T-cell (primary cell): ENCODE measurements around the gene MYO1G. TPM values are rescaled to one million over a fixed set of nuclear protein-coding genes. Genes with fewer than 3 reads are reported as not detected.

ENCODE experiments used
- ATAC-seq, 4 experiments: fragments of 200-7000 bp in 3 of 4; fragments of 150-1000 bp in 1 of 4; cut with Tn5 transposase; replicated peaks in 1 of 4; 1 replicate in 3 of 4; 2 replicates in 1 of 4; pipeline ENCODE4 v1.10.0; 2021; ENCODE audit warnings: moderate library complexity in 3 of 4, mild to moderate bottlenecking in 2 of 4, moderate number of reproducible peaks in 1 of 4
- CTCF ChIA-PET, 2 donors: fragments of 300-600 bp; sonication (Branson Sonifier 250); formaldehyde crosslinking; loops; one replicate each; lab custom pipeline; 2022; ENCODE audit warnings: antibody characterized with exemption in 2 of 2; lab: Charles Lee
- POLR2A ChIA-PET, 2 donors: fragments of 300-600 bp; sonication (Branson Sonifier 250); formaldehyde crosslinking; loops; one replicate each; lab custom pipeline; 2022; ENCODE audit warnings: antibody characterized with exemption in 2 of 2; lab: Charles Lee
- DNase-seq, 35 experiments: peaks; one replicate each; pipeline versions ENCODE4 v3.0.0 to v3.0.0-alpha.2; 2013 to 2023
- H3K27ac ChIP-seq: one replicate; pipeline ENCODE4 v1.5.1; 2013; ENCODE audit warnings: low read length
- H3K27me3 ChIP-seq, 2 experiments: replicated peaks in 1 of 2; 1 replicate in 1 of 2; 2 replicates in 1 of 2; pipeline versions ENCODE4 v1.6.1 to v1.7.0; 2013; ENCODE audit warnings: low read length in 1 of 2, mixed read lengths in 1 of 2; ENCODE audit not compliant: control insufficient read depth in 2 of 2, insufficient read depth in 2 of 2; ENCODE audit errors: extremely low read depth in 1 of 2
- H3K36me3 ChIP-seq, 2 donors: 1 replicate in 1 of 2; 2 replicates in 1 of 2; pipeline versions ENCODE4 v1.6.1 to v1.7.0; 2013; ENCODE audit warnings: low read length in 1 of 2; ENCODE audit not compliant: control insufficient read depth in 2 of 2, insufficient read depth in 1 of 2; ENCODE audit errors: extremely low read depth in 1 of 2
- H3K4me1 ChIP-seq, 2 experiments: 1 replicate in 1 of 2; 2 replicates in 1 of 2; pipeline versions ENCODE4 v1.6.1 to v1.7.0; 2013; ENCODE audit warnings: low read length in 2 of 2, mixed read lengths in 1 of 2; ENCODE audit not compliant: insufficient read depth in 2 of 2, control insufficient read depth in 1 of 2; ENCODE audit errors: extremely low read depth in 1 of 2
- H3K4me3 ChIP-seq, 2 donors: 1 replicate in 1 of 2; 2 replicates in 1 of 2; pipeline versions ENCODE4 v1.5.1 to v1.7.0; 2013; ENCODE audit warnings: mild to moderate bottlenecking in 2 of 2, low read length in 1 of 2, moderate library complexity in 1 of 2; ENCODE audit not compliant: control insufficient read depth in 1 of 2; ENCODE audit errors: extremely low read depth in 1 of 2
- H3K9me3 ChIP-seq: 2 replicates; pipeline ENCODE4 v1.7.0; 2013
- H3K27ac Mint-ChIP-seq, 2 donors: one replicate each; pipeline ENCODE4 v1.8.0; 2020 to 2021; ENCODE audit warnings: mild to moderate bottlenecking in 2 of 2, mixed read lengths in 2 of 2
- H3K27me3 Mint-ChIP-seq, 2 donors: one replicate each; pipeline ENCODE4 v1.8.0; 2021 to 2022; ENCODE audit warnings: mixed read lengths in 2 of 2
- H3K36me3 Mint-ChIP-seq: one replicate; pipeline ENCODE4 v1.8.0; 2021; ENCODE audit warnings: mixed read lengths
- H3K4me1 Mint-ChIP-seq, 3 donors: one replicate each; pipeline ENCODE4 v1.8.0; 2020 to 2022; ENCODE audit warnings: mixed read lengths in 3 of 3, mild to moderate bottlenecking in 1 of 3
- H3K4me3 Mint-ChIP-seq, 3 donors: one replicate each; pipeline ENCODE4 v1.8.0; 2020 to 2022; ENCODE audit warnings: mild to moderate bottlenecking in 3 of 3, mixed read lengths in 3 of 3, moderate library complexity in 3 of 3
- H3K9me3 Mint-ChIP-seq, 3 donors: one replicate each; pipeline ENCODE4 v1.8.0; 2020 to 2022; ENCODE audit warnings: mixed read lengths in 3 of 3
- WGBS: methylation state at CpG from one replicate; pipeline ENCODE4 v1.1.5; 2013; ENCODE audit warnings: missing lambda C conversion rate; ENCODE audit not compliant: insufficient coverage; 5-methylcytosine and 5-hydroxymethylcytosine counted together
- total RNA-seq, 35 experiments: library from RNA in 6 of 35; stranded (reverse) in 6 of 35; fragments of 120-200 nt in 1 of 35; gene quantifications; one replicate each; pipeline versions ENCODE4 v1.2.1 to v1.2.4 and lab custom pipeline; 2013 to 2026

Gene MYO1G
- total RNA-seq (100 to 1,000 TPM; 183 to 272 (median 192) TPM), total RNA-seq (lab: John Stamatoyannopoulos, UW) (46.7 to 455 (median 211) reads per million in 29 experiments)
- 164 TPM for total RNA-seq (2013)

DNA sequence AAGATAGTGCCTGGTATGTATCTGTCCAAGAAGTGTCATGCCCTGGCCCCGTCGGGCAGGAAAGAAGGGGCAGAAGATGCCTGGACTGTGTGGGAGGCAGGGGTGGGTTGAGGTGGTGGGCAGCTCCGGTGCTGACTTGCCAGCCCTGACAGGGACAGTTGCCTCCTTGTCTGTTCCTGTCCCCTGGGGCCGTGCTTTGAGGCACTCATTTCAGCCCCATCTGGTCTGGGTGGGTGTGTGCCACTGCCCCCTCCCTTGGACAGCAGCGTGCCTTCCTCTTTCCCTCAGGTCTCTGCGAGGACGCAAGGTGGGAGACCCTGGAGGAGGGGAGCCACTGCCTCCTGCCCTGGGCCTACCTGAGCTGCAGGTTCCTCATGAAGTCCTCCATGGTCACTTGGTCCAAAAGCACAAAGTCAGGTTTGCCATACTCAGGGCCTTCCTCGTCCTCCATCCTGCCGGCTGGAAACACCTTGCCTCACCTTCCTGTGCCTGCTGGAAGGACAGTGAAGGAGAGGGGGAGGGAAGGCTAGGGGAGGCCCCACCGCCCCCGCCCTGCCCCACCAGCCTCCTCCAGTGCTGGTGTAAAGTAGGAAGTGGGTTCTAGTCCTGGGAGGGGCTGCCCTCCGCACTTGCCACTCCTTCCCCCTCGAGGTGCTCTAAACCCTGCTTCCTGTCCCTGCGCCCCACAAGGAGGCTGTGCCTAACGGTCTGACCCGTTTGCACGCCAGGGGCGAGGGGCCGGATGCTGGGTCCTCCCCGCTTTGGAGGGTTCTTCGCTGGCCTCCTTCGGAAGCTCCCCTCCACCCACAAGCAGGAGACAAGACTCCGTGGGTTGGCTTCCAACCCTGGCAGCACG lies at the start of gene MYO1G:
MYO1G (minus strand) TSS at position 505 of the 856 bp plus-strand sequence; CDS start at position 451, 54 bp downstream.
- POLR2A ChIA-PET: interaction anchor here (0.6 to 1.2 kb wide), 6 partner anchors 19 to 401 kb away, joined by 3 to 6 read pairs (median 4); partner anchors contain the start of gene CCM2 (in 1 of the 2)
- Histone ChIP-seq H3K4me1 (peaks cover 35 to 85% of the 10 kb centered on the region in 2 experiments), H3K27me3 (no peaks in the 10 kb centered on the region), H3K9me3 (no peaks in the 10 kb centered on the region), H3K4me3 (peak within 1 kb of the TSS; percentile 59 to 81), H3K27ac (peak within 1 kb of the TSS; percentile 89), H3K36me3 (peaks cover 2 to 62% of the 10 kb centered on the region in 2 donors)
- H3K27ac Mint-ChIP-seq: peak within 1 kb of the TSS; percentile 96
- no peaks in the 10 kb centered on the region for H3K27me3 Mint-ChIP-seq
- DNase-seq (peak; percentile 73 to 94 (median 88)), ATAC-seq (peak; percentile 85 to 87 (median 86))
- WGBS: 0% methylated on average over 7 of the region's 24 CpGs
- H3K9me3 Mint-ChIP-seq: no peaks in the 10 kb centered on the region
- peaks cover 73 to 93% (median 83%) of the 10 kb centered on the region in 3 donors for H3K4me1 Mint-ChIP-seq
- CTCF ChIA-PET: interaction anchor here in 1 of 2 donors (0.8 to 1.1 kb wide), 2 partner anchors 22 kb away, joined by 3 to 4 read pairs; no protein-coding TSS in a partner anchor
- H3K4me3 Mint-ChIP-seq: peak within 1 kb of the TSS; percentile 88 to 99 (median 95)
- peaks cover 29% of the 10 kb centered on the region for H3K36me3 Mint-ChIP-seq

DNA sequence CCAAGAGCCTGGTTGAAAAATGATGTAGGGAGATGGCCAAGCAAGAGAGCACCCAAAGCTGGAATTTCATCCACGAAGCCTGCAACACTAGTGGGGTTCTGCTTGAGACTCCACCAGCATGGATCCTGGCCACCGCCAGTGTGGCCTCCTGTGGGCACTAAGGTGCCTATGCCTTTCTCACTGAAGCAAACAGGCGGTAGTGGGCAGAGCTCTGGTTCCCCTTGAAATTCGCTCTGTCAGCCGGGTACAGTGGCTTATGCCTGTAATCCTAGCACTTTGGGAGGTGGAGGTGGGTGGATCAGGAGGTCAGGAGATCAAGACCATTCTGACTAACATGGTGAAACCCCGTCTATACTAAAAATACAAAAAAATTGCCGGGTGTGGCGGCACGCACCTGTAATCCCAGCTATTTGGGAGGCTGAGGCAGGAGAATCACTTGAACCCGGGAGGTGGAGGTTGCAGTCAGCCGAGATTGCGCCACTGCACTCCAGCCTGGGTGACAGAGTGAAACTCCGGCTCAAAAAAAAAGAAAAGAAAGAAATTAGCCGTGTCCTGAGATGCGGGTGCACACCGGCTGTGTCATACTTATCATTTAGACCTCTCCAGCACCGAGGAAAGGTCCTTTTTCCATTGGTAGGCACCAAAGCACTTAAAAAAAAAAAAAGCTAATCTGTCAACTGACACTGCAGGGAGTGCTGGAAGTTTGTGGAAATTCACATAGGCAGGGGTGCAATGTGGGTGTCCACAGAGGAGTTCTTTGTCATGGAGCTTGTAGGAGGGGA lies 49.5 kb upstream of the MYO1G start:
- peak in 4 of 35 experiments; percentile 10 to 29 (median 15) for DNase-seq
- H3K9me3 Mint-ChIP-seq: no peaks in the 10 kb centered on the region
- Histone ChIP-seq H3K27me3 (no peaks in the 10 kb centered on the region), H3K4me3 (peak overlapping the region; percentile 89 to 96), H3K4me1 (peaks cover 43 to 69% of the 10 kb centered on the region in 2 experiments), H3K36me3 (peaks cover 2 to 14% of the 10 kb centered on the region in 2 donors), H3K27ac (peak overlapping the region; percentile 71), H3K9me3 (no peaks in the 10 kb centered on the region)
- peaks cover 69 to 86% (median 75%) of the 10 kb centered on the region in 3 donors for H3K4me1 Mint-ChIP-seq
- H3K4me3 Mint-ChIP-seq: peak overlapping the region; percentile 84 to 91 (median 90)
- peaks cover 45% of the 10 kb centered on the region for H3K36me3 Mint-ChIP-seq
- CTCF ChIA-PET: interaction anchor here (0.5 to 3.0 kb wide), 12 partner anchors 9 to 109 kb away, joined by 4 to 16 read pairs (median 5); no protein-coding TSS in a partner anchor
- 22% methylated on average over 10 of the region's 17 CpGs for WGBS
- H3K27ac Mint-ChIP-seq: peak overlapping the region; percentile 88 to 93
- ATAC-seq: peak in 3 of 4 experiments; percentile 25 to 61 (median 42)
- POLR2A ChIA-PET: interaction anchor here (0.6 to 1.5 kb wide), 7 partner anchors 11 to 298 kb away, joined by 3 to 8 read pairs (median 4); no protein-coding TSS in a partner anchor
- H3K27me3 Mint-ChIP-seq: no peaks in the 10 kb centered on the region

DNA sequence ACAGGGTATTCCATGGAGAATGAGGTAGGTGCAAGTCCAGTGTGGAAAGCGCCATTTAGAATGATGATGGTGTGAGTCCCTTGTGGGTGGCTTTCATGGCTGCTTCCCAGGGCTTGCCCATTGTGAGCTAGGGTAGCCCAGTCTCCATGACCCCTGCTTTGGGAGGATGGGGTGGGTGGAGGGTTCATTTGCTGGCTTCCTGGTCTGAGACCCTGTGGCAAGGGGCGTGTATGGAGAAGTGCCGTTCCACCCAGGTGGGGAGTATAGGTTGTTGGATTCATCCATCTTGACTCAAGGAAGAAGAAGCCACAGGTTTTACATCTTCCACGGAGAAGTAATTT lies 48.9 kb upstream of the MYO1G start:
- DNase-seq (peak in 2 of 35 experiments; percentile 15 to 17), ATAC-seq (peak; percentile 9 to 33 (median 12))
- Mint-ChIP-seq H3K27ac (peak overlapping the region; percentile 88 to 93), H3K4me1 (peaks cover 66 to 82% (median 73%) of the 10 kb centered on the region in 3 donors), H3K36me3 (peaks cover 41% of the 10 kb centered on the region), H3K4me3 (peak overlapping the region; percentile 84 to 91 (median 90)), H3K27me3 (no peaks in the 10 kb centered on the region), H3K9me3 (no peaks in the 10 kb centered on the region)
- CTCF ChIA-PET: interaction anchor here (1.1 to 3.0 kb wide), 7 partner anchors 24 to 55 kb away, joined by 3 to 16 read pairs (median 5); partner anchors contain the start of gene CCM2 (in 1 of the 2)
- H3K27ac ChIP-seq: peak overlapping the region; percentile 71
- WGBS: 0% methylated on average over 3 of the region's 4 CpGs
- peaks cover 37 to 63% of the 10 kb centered on the region in 2 experiments for H3K4me1 ChIP-seq
- peak overlapping the region; percentile 89 to 96 for H3K4me3 ChIP-seq
- POLR2A ChIA-PET: interaction anchor here (0.6 to 1.5 kb wide), 9 partner anchors 14 to 83 kb away, joined by 3 to 8 read pairs (median 3); partner anchors contain the start of gene MYO1G (in 1 of the 2)
- H3K9me3 ChIP-seq: no peaks in the 10 kb centered on the region
- peaks cover 2 to 14% of the 10 kb centered on the region in 2 donors for H3K36me3 ChIP-seq
- no peaks in the 10 kb centered on the region for H3K27me3 ChIP-seq

- Histone ChIP-seq H3K4me1 (peaks cover 35 to 57% of the 10 kb centered on the region in 2 experiments), H3K9me3 (no peaks in the 10 kb centered on the region), H3K4me3 (peak overlapping the region; percentile 89 to 96), H3K27ac (peak overlapping the region; percentile 71), H3K27me3 (no peaks in the 10 kb centered on the region), H3K36me3 (peaks cover 0 to 13% of the 10 kb centered on the region in 2 donors)
- Mint-ChIP-seq H3K36me3 (peaks cover 38% of the 10 kb centered on the region), H3K27me3 (no peaks in the 10 kb centered on the region), H3K4me1 (peaks cover 60 to 77% (median 67%) of the 10 kb centered on the region in 3 donors), H3K9me3 (no peaks in the 10 kb centered on the region), H3K27ac (peak overlapping the region; percentile 88 to 93), H3K4me3 (peak overlapping the region; percentile 84 to 91 (median 90))
- ChIA-PET CTCF (interaction anchor here (0.6 to 3.0 kb wide), 8 partner anchors 23 to 102 kb away, joined by 3 to 16 read pairs (median 5); partner anchors contain the start of gene CCM2 (in 1 of the 2)), POLR2A (interaction anchor here (0.6 to 1.5 kb wide), 13 partner anchors 10 to 83 kb away, joined by 3 to 9 read pairs (median 3); partner anchors contain the start of gene MYO1G (in 1 of the 2))
- peak in 29 of 35 experiments; percentile 4 to 67 (median 23) for DNase-seq
- ATAC-seq: peak; percentile 69 to 79 (median 76)
- WGBS: 0% methylated on average over 7 of the region's 10 CpGs
These were observed 48.4 kb upstream of the MYO1G start for GRCh38 chr7:45026984-45027773.

DNA sequence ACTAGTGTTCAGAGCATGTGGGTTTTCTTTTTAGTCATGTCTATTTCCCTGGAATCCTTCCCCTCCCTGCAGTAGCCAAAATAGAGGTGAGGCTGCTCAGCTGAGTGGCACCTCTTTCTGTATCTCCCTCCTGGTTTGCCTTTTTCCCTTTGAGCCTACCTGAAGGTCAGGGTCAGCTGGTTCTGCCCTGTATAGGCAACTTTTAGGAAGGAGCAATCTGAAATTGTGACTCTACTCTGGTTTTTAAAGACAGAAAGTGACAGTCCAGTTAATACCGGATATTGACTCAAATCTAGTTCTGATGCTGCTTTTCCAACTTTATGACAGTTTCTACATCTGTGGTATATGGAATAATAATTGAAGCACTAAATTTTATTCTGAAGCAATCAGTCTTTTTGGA lies 47.2 kb upstream of the MYO1G start:
- ATAC-seq: no peak
- Histone ChIP-seq H3K9me3 (no peaks in the 10 kb centered on the region), H3K27ac (peak overlapping the region; percentile 71), H3K4me1 (peaks cover 35 to 52% of the 10 kb centered on the region in 2 experiments), H3K27me3 (no peaks in the 10 kb centered on the region), H3K4me3 (no peak overlapping the region), H3K36me3 (peaks cover 0 to 6% of the 10 kb centered on the region in 2 donors)
- no peak for DNase-seq
- ChIA-PET CTCF (interaction anchor here in 1 of 2 donors (1.5 kb wide), 1 partner anchor 52 kb away, joined by 4 read pairs; no protein-coding TSS in a partner anchor), POLR2A (interaction anchor here (0.7 to 1.2 kb wide), 3 partner anchors 13 to 25 kb away, joined by 4 to 7 read pairs (median 5); no protein-coding TSS in a partner anchor)
- peak overlapping the region; percentile 87 to 92 for H3K27ac Mint-ChIP-seq
- H3K36me3 Mint-ChIP-seq: peaks cover 36% of the 10 kb centered on the region
- no CpG with 5 or more reads among the region's 1 CpG for WGBS
- no peaks in the 10 kb centered on the region for H3K27me3 Mint-ChIP-seq
- peaks cover 58 to 80% (median 67%) of the 10 kb centered on the region in 3 donors for H3K4me1 Mint-ChIP-seq
- H3K4me3 Mint-ChIP-seq: peak overlapping the region in 1 of 3 donors; percentile 47
- no peaks in the 10 kb centered on the region for H3K9me3 Mint-ChIP-seq
